SK-N-MC (cell line): ENCODE results near the gene PPT1.
"Not testable (repeated sequence)": the region's sequence is repeated elsewhere in the genome, so short reads cannot be mapped to it uniquely, and the experiment has no call there.

Experiments
- DNase-seq: peaks from one replicate; pipeline ENCODE4 v3.0.0-alpha.2; 2011; ENCODE audit warnings: low read depth, low spot score
- H3K27ac ChIP-seq: fragments of 200-600 bp; sonication (generic); 2 replicates; pipeline ENCODE4 v1.5.1; 2016; ENCODE audit warnings: mixed run types
- H3K36me3 ChIP-seq: fragments of 200-600 bp; sonication (generic); 2 replicates; pipeline ENCODE4 v1.6.1; 2017; ENCODE audit warnings: antibody characterized with exemption, low read length, mixed read lengths; ENCODE audit not compliant: insufficient read depth
- H3K4me3 ChIP-seq: fragments of 200-600 bp; sonication (generic); 2 replicates; pipeline ENCODE4 v1.5.1; 2016
- H3K9ac ChIP-seq: fragments of 200-600 bp; sonication (generic); 2 replicates; pipeline ENCODE4 v1.8.0; 2017; ENCODE audit warnings: mixed run types, mixed read lengths; ENCODE audit not compliant: insufficient read length
- H3K9me3 ChIP-seq: fragments of 200-600 bp; sonication (generic); 2 replicates; pipeline ENCODE4 v1.6.1; 2017; ENCODE audit warnings: low read depth, mild to moderate bottlenecking, antibody characterized with exemption, low read length, moderate library complexity, mixed read lengths
- EZH2 ChIP-seq: fragments of 200-600 bp; sonication (generic); IDR thresholded peaks from one replicate; pipeline ENCODE4 v1.6.1; 2017; ENCODE audit warnings: antibody characterized with exemption
- FOXP2 ChIP-seq: optimal IDR thresholded peaks from 2 replicates; pipeline ENCODE3; 2011; ENCODE audit warnings: mild to moderate bottlenecking, moderate library complexity; ENCODE audit not compliant: insufficient read depth; ENCODE audit errors: extremely low read length, control extremely low read depth
- POLR2AphosphoS5 ChIP-seq: IDR thresholded peaks from 2 replicates; pipeline ENCODE4 v1.6.1; 2012; ENCODE audit warnings: mild to moderate bottlenecking, low read depth, low read length, borderline replicate concordance

PPT1 gene

DNA sequence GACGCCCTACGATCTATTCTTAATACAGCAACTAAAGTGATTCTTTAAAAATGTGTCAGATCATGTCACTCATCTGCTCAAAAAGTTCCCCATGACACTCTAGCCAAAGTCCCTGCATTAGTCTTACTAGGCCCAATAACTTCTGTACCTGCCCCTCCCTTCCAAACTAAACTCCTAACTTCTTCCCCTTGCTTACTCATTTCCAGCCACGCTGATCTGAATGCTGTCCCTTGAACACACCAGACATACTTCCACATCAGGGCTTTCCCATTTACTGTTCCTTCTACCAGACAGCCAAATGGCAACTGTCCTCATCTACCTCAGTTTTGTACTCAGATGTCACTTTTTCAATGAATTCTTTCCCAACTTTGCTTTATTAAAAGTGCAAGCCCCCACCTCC is 1.2 kb downstream of the PPT1 start:
- TF ChIP-seq EZH2 (no peak), FOXP2 (no peak), POLR2AphosphoS5 (no peak)
- Histone ChIP-seq H3K9me3 (no peaks in the 10 kb centered on the region), H3K27ac (no peak overlapping the region), H3K4me3 (peak overlapping the region; percentile 95; the same call in 1 of the 2 replicates), H3K36me3 (peaks cover 18% of the 10 kb centered on the region), H3K9ac (no peak overlapping the region)
- DNase-seq, result no peak

DNA sequence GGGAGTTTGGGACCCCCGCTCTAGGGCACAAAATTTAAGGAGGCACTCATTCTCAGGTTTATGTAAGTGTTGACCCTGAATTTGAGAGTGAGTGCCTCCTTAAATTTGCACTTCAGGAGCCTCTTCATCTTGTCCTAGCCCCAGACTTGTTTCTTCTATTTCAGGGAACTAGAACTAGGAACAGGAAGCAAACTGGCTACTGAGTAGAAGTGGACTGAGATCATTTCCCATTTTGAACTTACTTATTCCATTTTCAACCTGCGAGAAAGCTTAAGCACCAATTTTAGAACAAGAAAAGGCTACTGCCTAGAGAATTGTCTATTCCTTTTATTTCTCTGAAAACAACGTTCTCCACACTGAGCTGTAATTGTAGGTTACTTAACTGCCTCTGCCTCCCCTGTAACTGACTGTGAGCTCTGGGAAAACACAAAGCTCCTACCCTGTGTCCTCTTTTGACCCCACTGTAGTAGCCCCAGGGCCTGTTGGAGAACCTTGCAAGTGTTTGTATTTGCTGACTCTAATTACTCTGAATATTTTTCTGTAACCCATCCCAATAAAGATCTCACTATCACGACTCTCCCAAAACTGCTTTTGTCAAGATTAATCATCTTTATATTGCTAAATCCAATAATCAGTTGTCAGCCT is 2.5 kb downstream of the PPT1 start:
- no peak overlapping the region for H3K4me3 ChIP-seq
- no peak for TF ChIP-seq POLR2AphosphoS5
- TF ChIP-seq FOXP2, result no peak
- no peak for TF ChIP-seq EZH2
- H3K9me3 ChIP-seq, result no peaks in the 10 kb centered on the region
- no peak overlapping the region for H3K9ac ChIP-seq
- H3K36me3 ChIP-seq, result peaks cover 30% of the 10 kb centered on the region
- H3K27ac ChIP-seq, result no peak overlapping the region
- no peak for DNase-seq

DNA sequence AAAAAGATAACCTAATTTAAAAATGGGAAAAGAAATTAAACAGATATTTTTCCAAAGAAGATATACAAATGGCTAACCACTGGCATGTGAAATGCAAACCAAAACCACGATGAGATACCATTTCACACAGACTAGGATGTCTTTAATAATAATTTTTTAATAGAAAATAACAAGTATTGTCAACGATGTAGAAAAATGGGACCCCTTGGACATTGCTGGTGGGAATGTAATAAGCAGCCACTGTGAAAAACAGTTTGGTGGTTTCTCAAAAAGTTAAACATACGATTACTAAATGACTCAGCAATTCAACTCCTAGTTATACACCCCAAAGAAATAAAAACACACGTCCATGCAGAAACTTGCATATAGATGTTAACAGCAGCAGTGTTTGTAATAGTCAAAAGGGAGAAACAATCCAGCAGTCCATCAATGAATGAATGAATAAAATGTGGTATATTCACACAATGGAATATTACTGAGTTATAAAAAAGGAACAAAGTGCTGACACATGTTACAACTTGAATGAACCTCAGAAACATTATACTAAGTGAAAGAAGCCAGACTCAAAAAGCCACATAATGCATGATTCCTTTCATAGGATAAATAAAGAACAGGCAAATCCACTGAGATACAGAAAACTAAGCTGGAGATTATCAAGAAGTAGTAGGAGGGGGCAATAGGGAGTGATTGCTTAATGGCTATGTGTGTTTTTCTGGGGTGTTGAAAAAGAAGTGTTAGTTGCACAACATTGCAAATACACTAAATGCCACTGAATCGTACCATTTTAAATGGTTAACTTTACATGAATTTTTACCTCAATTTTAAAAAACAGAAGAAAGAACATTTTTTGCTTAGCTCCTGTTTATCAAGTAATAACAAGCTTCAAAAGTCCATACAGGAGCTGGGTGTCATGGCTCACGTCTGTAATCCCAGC is 4.1 kb downstream of the PPT1 start:
- no peak for DNase-seq
- TF ChIP-seq FOXP2 (no peak), POLR2AphosphoS5 (no peak), EZH2 (no peak)
- H3K27ac ChIP-seq, result no peak overlapping the region

DNA sequence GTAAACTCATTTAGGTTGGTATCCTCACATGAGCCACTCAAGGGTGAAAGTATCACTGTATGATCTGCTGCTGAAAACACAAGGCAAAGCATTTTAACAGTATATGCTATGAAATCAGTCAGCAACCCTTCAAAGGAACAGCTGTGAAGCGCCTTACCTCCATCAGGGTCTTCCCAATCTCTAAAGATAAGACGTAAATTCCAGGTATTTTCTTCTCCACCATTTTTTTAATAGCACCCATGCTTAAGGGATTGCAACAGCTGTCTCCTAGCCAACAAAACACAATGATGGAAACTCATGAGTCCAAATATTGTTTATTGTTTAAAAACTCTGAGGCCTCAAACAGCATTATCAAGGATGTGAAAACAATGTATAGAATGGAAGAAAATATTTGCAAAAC is 4.8 kb downstream of the PPT1 start:
- DNase-seq, result no peak
- H3K9me3 ChIP-seq, result no peaks in the 10 kb centered on the region
- peaks cover 53% of the 10 kb centered on the region for H3K36me3 ChIP-seq
- no peak overlapping the region for H3K4me3 ChIP-seq
- no peak overlapping the region for H3K27ac ChIP-seq
- no peak overlapping the region for H3K9ac ChIP-seq
- no peak for TF ChIP-seq POLR2AphosphoS5
- no peak for TF ChIP-seq FOXP2
- no peak for TF ChIP-seq EZH2

More for the DNA sequence above, 4.1 kb downstream of the PPT1 start:
- H3K9ac ChIP-seq, result no peak overlapping the region
- no peak overlapping the region for H3K4me3 ChIP-seq
- no peaks in the 10 kb centered on the region for H3K9me3 ChIP-seq
- H3K36me3 ChIP-seq, result peaks cover 46% of the 10 kb centered on the region

DNA sequence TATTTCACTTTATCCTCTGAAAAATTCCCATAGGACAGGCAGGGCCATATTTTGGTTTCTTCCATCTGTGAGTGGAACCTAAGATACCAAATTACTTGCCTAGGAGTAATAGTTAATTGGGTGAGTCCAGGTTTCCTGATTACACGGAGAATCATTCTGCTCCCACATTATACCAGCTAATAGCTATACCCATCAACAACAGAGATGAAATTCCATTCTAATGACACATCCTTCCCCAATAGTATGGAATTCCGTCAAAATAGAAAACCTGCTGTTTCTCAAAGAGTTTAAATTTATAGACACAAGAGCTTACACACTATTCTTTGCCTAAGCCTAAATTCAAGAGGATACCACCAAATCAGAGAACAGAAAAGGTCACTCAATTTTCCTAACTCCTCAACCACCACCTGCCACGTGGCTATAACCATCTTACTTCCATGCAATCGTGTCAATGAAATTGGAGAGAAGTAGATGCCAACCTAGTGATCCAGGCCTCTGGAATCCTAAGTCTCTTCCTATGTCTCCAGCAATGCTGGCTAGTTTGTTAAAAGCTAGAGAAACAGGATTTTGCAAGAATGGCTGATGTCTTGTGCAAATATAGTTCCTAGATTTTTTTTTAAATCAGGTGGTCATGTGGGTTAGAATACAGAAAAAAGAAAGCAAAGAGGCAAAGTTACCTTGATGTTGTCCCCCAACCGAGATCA is 6.2 kb downstream of the PPT1 start:
- no peak for DNase-seq
- Histone ChIP-seq H3K27ac (no peak overlapping the region), H3K36me3 (peaks cover 61% of the 10 kb centered on the region)

DNA sequence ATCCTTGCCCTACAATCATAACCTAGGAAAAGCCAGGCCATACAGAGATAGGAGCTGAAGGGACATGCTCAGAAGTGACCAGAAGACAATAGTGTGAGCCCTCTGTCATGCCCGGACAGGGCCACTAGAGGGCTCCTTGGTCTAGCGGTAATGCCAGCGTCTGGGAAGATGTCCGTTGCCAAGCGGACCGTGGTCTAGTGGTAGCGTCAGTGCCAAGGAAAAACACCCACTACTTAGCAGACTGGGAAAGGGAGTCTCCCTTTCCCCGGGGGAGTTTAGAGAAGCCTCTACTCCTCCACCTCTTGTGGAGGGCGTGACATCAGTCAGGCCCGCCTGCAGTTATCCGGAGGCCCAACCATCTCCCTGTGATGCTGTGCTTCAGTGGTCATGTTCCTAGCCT is 12.3 kb downstream of the PPT1 start:
- not testable (repeated sequence) for DNase-seq, H3K27ac ChIP-seq
- peaks cover 51% of the 10 kb centered on the region for H3K36me3 ChIP-seq

More for the DNA sequence above, 6.2 kb downstream of the PPT1 start:
- H3K9me3 ChIP-seq, result no peaks in the 10 kb centered on the region
- H3K4me3 ChIP-seq, result no peak overlapping the region
- H3K9ac ChIP-seq, result no peak overlapping the region
- TF ChIP-seq EZH2 (no peak), POLR2AphosphoS5 (no peak), FOXP2 (no peak)

DNA sequence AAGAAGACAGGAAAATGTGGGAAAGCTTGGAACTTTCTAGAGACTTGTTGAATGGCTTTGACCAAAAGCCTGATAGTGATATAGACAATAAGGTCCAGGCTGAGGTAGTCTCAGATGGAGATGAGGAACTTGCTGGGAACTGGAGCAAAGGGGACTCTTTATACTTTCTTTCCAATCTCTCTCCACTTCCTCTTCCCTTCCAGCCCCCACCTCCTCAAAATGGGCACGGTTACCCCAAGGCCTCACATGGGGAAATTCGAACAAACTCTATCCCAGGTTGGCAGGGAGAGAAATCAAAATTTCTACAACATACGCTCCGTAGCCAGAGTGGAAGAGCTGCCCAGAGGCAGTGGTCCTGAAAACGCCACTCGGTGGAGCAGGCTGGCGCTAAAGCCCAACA is 15.2 kb downstream of the PPT1 start:
- no peak for DNase-seq
- no peak for TF ChIP-seq POLR2AphosphoS5
- TF ChIP-seq EZH2, result no peak
- TF ChIP-seq FOXP2, result no peak
- H3K9me3 ChIP-seq, result no peaks in the 10 kb centered on the region
- no peak overlapping the region for H3K9ac ChIP-seq
- peaks cover 50% of the 10 kb centered on the region for H3K36me3 ChIP-seq
- no peak overlapping the region for H3K27ac ChIP-seq
- H3K4me3 ChIP-seq, result no peak overlapping the region

More for the DNA sequence above, 12.3 kb downstream of the PPT1 start:
- H3K9me3 ChIP-seq, H3K9ac ChIP-seq, H3K4me3 ChIP-seq: not testable (repeated sequence)

DNA sequence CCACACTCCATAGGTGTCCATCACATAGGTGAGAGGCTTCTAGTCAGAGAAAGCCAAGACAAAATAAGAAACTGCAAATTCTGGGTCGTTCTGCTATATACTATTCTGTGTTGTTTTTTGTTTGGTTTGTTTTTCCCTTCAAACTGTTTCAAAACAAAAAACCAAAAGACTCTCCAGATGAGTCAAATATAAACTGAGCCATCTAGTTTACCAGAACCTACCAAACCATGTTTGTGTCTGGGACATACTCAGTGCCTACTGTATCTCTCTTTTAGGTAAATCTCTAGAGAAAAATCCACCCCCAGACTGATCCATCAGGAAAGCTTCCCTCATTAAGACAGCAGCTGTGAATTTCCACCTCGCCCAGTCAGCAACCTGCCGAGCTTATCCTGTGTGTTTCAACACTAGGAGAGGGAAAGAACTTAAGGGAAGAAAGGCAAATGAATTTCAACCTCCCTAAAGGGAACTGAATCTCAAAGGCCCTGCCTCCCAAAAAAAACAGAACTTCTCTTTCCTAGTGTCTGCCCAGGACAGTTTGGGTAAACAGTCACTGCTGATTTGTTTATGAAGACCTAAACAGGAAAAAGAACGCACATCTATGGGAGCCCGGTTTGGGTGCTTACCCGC is 17.2 kb downstream of the PPT1 start:
- TF ChIP-seq FOXP2 (no peak), EZH2 (no peak), POLR2AphosphoS5 (no peak)
- Histone ChIP-seq H3K9me3 (no peaks in the 10 kb centered on the region), H3K4me3 (no peak overlapping the region), H3K9ac (no peak overlapping the region), H3K27ac (no peak overlapping the region), H3K36me3 (peaks cover 55% of the 10 kb centered on the region)
- no peak for DNase-seq
